ENCODE measurements around the gene MPO.
A peak's percentile ranks its signal among the peaks of the same experiment; 100 is the strongest.

Gene MPO

DNA sequence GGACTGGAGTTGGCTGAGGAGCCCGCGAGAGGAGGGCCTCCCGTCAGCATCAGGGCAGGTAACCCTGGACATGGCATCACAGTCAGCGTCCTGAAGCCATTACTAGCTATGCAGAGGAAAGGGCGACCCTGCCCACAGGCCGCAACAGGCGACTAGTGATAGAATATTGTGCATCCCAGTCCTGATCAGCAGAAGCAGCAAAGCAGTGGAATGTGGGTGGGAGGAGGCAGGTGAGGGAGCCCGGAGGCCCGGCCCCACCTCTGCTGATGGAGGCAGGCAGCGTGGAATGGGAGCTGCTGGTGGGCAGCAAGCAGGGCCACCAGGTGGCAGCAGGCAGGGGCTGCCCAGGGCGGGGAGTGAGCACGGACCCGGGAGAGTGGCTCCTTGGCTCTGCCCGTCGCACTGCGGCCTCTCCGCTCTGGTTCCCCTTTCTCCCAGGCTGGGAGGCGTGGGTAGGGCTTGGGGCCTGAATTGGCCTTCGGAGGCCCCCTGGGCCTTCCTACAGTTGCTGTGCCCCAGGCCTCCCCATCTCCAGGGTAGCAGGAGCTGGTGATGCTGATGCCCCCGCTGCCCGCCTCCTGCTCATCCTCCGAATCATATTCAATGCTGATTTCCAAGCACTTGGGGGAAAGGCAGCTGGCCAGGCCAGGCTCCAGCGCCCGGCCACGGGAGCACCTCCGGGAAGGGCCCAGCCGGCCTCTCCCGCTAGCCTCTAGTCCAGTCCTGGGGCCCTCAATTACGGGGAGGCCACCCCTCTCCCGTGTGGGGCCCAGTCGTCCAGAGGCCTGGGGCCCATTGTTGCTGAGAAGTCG is 27.6 kb upstream of the MPO start:
- peak; percentile 62 for DNase-seq
- H3K27me3 ChIP-seq: peaks cover 7% of the 10 kb centered on the region; the same call in 1 of the 2 replicates
- no peaks in the 10 kb centered on the region for H3K9me3 ChIP-seq
- TF ChIP-seq, protein P1, sequence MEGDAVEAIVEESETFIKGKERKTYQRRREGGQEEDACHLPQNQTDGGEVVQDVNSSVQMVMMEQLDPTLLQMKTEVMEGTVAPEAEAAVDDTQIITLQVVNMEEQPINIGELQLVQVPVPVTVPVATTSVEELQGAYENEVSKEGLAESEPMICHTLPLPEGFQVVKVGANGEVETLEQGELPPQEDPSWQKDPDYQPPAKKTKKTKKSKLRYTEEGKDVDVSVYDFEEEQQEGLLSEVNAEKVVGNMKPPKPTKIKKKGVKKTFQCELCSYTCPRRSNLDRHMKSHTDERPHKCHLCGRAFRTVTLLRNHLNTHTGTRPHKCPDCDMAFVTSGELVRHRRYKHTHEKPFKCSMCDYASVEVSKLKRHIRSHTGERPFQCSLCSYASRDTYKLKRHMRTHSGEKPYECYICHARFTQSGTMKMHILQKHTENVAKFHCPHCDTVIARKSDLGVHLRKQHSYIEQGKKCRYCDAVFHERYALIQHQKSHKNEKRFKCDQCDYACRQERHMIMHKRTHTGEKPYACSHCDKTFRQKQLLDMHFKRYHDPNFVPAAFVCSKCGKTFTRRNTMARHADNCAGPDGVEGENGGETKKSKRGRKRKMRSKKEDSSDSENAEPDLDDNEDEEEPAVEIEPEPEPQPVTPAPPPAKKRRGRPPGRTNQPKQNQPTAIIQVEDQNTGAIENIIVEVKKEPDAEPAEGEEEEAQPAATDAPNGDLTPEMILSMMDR (IDR thresholded peaks at IDR 0.05; ENCODE audit: low read depth, low read length): peak; percentile 53
- H3K4me1 ChIP-seq: no peaks in the 10 kb centered on the region
- no peaks in the 10 kb centered on the region for H3K36me3 ChIP-seq
- H3K4me3 ChIP-seq (ENCODE audit: low read depth, low read length): no peak overlapping the region

DNA sequence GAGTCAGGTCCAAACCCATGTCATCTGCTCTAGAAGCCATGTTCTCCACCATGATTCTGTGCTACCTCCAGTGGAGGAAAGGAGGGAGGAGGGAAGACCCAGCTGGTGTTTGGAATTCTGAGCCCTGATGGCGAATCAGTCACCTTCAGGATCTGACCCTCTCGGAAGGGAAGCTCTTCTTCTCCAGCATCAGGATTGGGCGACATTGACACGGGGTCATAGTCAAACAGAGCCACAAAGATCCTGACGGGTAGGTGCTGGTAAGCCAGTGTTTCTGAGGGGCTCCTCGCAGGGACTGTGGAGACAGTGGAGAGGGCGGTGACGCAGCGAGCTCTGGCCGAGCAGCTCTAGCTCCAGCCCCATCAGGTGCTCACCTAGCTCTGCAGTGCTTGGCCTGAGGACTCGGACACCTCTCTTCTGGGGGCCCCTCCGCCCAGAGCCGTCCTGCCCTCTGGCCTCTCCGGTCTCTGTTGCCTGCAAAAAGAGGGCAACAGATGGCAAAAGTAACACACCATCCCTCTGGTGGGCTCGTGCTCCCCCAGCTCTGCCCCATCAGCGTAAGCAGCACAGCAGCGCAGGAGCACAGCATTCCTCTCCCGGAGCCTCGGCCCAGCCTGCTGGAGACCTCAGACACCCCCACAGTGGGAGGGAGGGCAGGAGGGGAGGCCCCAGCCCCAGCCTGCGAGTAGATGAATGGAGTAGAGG is 26.9 kb upstream of the MPO start:
- Histone ChIP-seq H3K36me3 (no peaks in the 10 kb centered on the region), H3K27me3 (peaks cover 7% of the 10 kb centered on the region; the same call in 1 of the 2 replicates), H3K4me3 (ENCODE audit: low read depth, low read length) (no peak overlapping the region), H3K4me1 (no peaks in the 10 kb centered on the region), H3K9me3 (no peaks in the 10 kb centered on the region)
- no peak for DNase-seq
- TF ChIP-seq, protein P1 (IDR thresholded peaks at IDR 0.05; ENCODE audit: low read depth, low read length): no peak

DNA sequence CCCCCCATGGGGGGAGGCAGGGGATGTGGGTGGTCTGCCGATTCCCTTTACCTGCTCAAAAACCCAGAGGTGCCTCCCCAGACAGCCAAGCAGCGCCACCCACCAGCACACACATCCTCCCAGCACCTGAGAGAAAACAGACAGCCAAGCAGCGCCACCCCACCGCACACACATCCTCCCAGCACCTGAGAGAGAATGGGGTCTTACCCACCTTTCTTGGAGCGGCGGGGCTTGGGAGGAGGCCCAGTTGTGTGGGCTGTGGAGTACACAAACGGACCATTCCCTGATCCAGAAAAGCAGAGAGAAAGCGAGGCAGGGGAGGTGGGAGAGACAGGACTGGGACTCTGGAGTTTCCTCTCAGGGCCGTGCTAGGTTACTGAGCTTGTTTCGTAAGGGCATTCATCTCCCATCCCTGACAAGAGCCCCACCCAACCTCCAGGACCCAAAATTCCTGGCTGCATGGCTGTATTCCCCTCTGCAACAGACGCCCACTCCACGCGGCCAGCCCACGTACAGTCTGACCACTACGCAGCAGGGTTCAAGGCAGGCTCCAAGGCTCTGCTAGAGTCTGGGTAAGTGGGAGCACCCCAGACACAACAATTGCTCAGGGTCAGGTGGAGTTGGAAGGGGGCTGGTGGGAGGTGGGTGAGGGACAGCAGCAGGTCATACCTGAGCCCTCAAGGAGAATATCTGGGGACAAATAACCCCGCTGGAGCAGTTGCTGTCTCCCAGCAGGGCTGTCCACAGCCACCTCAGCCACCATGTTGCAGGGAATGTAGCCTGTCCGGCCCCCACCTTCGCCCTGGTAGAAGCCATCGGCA is 25.6 kb upstream of the MPO start:
- Histone ChIP-seq H3K4me1 (no peaks in the 10 kb centered on the region), H3K9me3 (no peaks in the 10 kb centered on the region), H3K4me3 (ENCODE audit: low read depth, low read length) (no peak overlapping the region), H3K27me3 (peaks cover 7% of the 10 kb centered on the region; the same call in 1 of the 2 replicates), H3K36me3 (no peaks in the 10 kb centered on the region)
- DNase-seq: no peak
- TF ChIP-seq, protein P1 (IDR thresholded peaks at IDR 0.05; ENCODE audit: low read depth, low read length): no peak

DNA sequence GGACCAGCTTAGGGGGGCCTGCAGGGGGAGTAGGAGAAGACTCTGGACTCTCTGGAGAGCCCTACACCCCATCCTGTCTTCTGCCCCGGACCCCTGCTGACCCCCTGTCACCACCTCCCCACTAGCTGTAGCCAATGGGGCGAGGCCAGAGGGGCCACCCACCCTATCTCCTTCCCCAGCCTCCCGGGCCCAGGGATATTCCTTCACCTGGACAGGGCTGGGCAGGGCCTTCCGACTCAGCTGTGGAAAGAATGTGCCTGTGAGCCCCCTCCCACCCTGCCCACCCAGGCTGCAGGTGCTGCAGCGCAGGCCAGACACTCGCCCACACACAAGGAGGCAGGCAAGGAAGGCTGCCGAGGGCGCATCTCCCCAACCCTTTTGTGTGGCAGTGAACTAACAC is 24.9 kb upstream of the MPO start:
- Histone ChIP-seq H3K27me3 (peaks cover 10% of the 10 kb centered on the region), H3K9me3 (no peaks in the 10 kb centered on the region), H3K4me3 (ENCODE audit: low read depth, low read length) (no peak overlapping the region), H3K36me3 (no peaks in the 10 kb centered on the region), H3K4me1 (no peaks in the 10 kb centered on the region)
- DNase-seq: no peak
- TF ChIP-seq, protein P1 (IDR thresholded peaks at IDR 0.05; ENCODE audit: low read depth, low read length): no peak

DNA sequence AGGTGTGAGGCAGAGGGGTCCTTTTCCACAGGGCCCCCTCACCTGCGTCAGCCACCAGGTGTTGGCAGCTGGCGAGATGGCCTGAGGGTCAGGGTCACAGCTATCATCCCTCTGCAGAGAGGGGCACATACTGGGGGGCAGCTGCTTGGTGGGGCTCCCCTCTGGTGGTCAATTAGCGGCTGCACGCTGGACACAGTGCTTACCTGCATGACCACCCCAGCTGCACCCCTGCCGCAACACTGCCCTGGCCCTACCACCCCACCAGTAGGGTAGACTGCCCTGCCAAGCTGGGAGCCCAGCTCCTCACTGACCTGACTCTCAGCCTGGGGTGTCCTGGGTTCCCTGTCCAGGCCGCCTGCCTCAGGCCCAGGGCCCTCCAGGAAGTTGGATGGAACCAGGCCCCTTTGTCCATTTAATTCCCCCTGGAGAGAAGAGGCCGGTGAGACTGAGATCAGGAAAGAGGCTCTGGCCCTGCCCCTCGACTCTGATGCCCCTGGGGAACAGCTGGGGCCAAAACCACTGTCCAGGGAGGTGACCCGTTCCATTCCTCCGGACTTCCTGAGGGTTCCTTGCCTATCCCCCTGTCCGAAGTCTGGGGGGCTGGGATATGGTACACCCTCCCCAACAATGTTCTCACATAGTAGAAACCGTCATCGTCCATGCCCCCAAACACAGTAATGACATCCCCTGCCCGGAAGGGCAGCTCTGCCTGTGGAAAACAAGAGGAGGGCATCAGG is 24.2 kb upstream of the MPO start:
- no peak for DNase-seq
- TF ChIP-seq, protein P1 (IDR thresholded peaks at IDR 0.05; ENCODE audit: low read depth, low read length): no peak
- no peaks in the 10 kb centered on the region for H3K36me3 ChIP-seq
- peaks cover 14% of the 10 kb centered on the region for H3K27me3 ChIP-seq
- no peaks in the 10 kb centered on the region for H3K4me1 ChIP-seq
- no peak overlapping the region for H3K4me3 ChIP-seq (ENCODE audit: low read depth, low read length)
- H3K9me3 ChIP-seq: no peaks in the 10 kb centered on the region

All from BE2C (cell line).